Caco-2 (cell line): ENCODE data around the gene TSC22D1. TPM values are rescaled to one million over a fixed set of nuclear protein-coding genes. Genes with fewer than 3 reads are reported as not detected.

Experiments used
- BruUV-seq: library from RNA; stranded (reverse); fragments of 400-500 nt; replicated peaks from 2 replicates; lab custom pipeline; 2021; lab: Mats Ljungman, UMichigan
- CTCF ChIA-PET: fragments of 300-600 bp; sonication (Branson Sonifier 250); formaldehyde crosslinking; loops from one replicate; lab custom pipeline; 2022; ENCODE audit warnings: antibody characterized with exemption; lab: Charles Lee
- POLR2A ChIA-PET: fragments of 300-600 bp; sonication (Branson Sonifier 250); formaldehyde crosslinking; loops from one replicate; lab custom pipeline; 2022; ENCODE audit warnings: antibody characterized with exemption; lab: Charles Lee
- DNase-seq, 2 experiments: peaks; one replicate each; pipeline versions ENCODE4 v3.0.0 to v3.0.0-alpha.2; 2020 to 2022
- H3K27me3 ChIP-seq: replicated peaks from 2 replicates; pipeline ENCODE4 v1.6.0; 2011; ENCODE audit warnings: low read length; ENCODE audit not compliant: control insufficient read depth, insufficient read depth
- H3K36me3 ChIP-seq: 2 replicates; pipeline ENCODE4 v1.5.1; 2011; ENCODE audit warnings: low read length; ENCODE audit not compliant: control insufficient read depth, insufficient read depth
- H3K4me1 ChIP-seq: fragments of 250-450 bp; sonication (Bioruptor Pico); 2 replicates; pipeline ENCODE4 v1.5.1; 2020; ENCODE audit warnings: mild to moderate bottlenecking
- H3K4me3 ChIP-seq: 2 replicates; pipeline ENCODE4 v1.5.1; 2011; ENCODE audit warnings: low read depth, mild to moderate bottlenecking, control low read depth, low read length
- H3K9me3 ChIP-seq: fragments of 250-450 bp; sonication (Bioruptor Pico); 2 replicates; pipeline ENCODE4 v1.5.1; 2020; ENCODE audit warnings: mild to moderate bottlenecking, moderate library complexity
- H3K27ac Mint-ChIP-seq: one replicate; pipeline ENCODE4 v1.8.0; 2022; ENCODE audit warnings: mixed read lengths; ENCODE audit not compliant: unreplicated experiment
- H3K27me3 Mint-ChIP-seq: one replicate; pipeline ENCODE4 v1.8.0; 2022; ENCODE audit warnings: mixed read lengths; ENCODE audit not compliant: insufficient read depth, unreplicated experiment
- H3K36me3 Mint-ChIP-seq: one replicate; pipeline ENCODE4 v1.8.0; 2022; ENCODE audit warnings: mild to moderate bottlenecking, mixed read lengths; ENCODE audit not compliant: insufficient read depth, unreplicated experiment
- H3K4me1 Mint-ChIP-seq: one replicate; pipeline ENCODE4 v1.8.0; 2022; ENCODE audit warnings: low read depth, mixed read lengths; ENCODE audit not compliant: unreplicated experiment
- H3K4me3 Mint-ChIP-seq: one replicate; pipeline ENCODE4 v1.8.0; 2022; ENCODE audit warnings: mild to moderate bottlenecking, moderate library complexity, mixed read lengths; ENCODE audit not compliant: unreplicated experiment
- H3K9me3 Mint-ChIP-seq: one replicate; pipeline ENCODE4 v1.8.0; 2022; ENCODE audit warnings: mixed read lengths; ENCODE audit not compliant: unreplicated experiment
- CTCF ChIP-seq, 2 experiments: fragments of 200-600 bp in 1 of 2; IDR thresholded peaks; 1 replicate in 1 of 2; 2 replicates in 1 of 2; pipeline versions ENCODE4 v1.5.1 to v1.8.0; 2011 to 2022; ENCODE audit warnings: antibody characterized with exemption in 1 of 2, control low read depth in 1 of 2, inconsistent platforms in 1 of 2, low read depth in 1 of 2, low read length in 1 of 2, mild to moderate bottlenecking in 1 of 2, moderate library complexity in 1 of 2; ENCODE audit not compliant: insufficient read depth in 1 of 2, severe bottlenecking in 1 of 2, unreplicated experiment in 1 of 2
- intact Hi-C: fragments of 100-400 bp; cut with micrococcal nuclease; formaldehyde crosslinking; loops from one replicate; pipeline ENCODE4 v1.10.0; 2022; ENCODE audit not compliant: unreplicated experiment
- total RNA-seq: library from RNA; stranded (reverse); gene quantifications from 2 replicates; pipeline ENCODE4 v1.2.3, GENCODE V29; 2022

TSC22D1 gene
- total RNA-seq, 1 experiment from 2014 or later: 159 TPM

GRCh38 chr13:44546164-44546563 lies 30.0 kb downstream of the TSC22D1 start:
- TF ChIP-seq CTCF (IDR thresholded peaks at IDR 0.05; ENCODE audit: insufficient read depth in 1 of 2, low read depth in 1 of 2, low read length in 1 of 2, severe bottlenecking in 1 of 2, unreplicated experiment in 1 of 2): no peak
- no peaks in the 10 kb centered on the region for H3K9me3 Mint-ChIP-seq
- Histone ChIP-seq H3K4me3 (no peak overlapping the region), H3K27me3 (no peaks in the 10 kb centered on the region), H3K9me3 (no peaks in the 10 kb centered on the region), H3K36me3 (no peaks in the 10 kb centered on the region), H3K4me1 (peaks cover 4% of the 10 kb centered on the region; the same call in 1 of the 2 replicates)
- no peaks in the 10 kb centered on the region for H3K27me3 Mint-ChIP-seq
- H3K27ac Mint-ChIP-seq: no peak overlapping the region
- ChIA-PET POLR2A (no interaction called here), CTCF (no interaction called here)
- H3K4me3 Mint-ChIP-seq: no peak overlapping the region
- no TSS peak for BruUV-seq
- H3K4me1 Mint-ChIP-seq: no peaks in the 10 kb centered on the region
- intact Hi-C loops: no loop called here
- H3K36me3 Mint-ChIP-seq: no peaks in the 10 kb centered on the region
- DNase-seq: no peak

- Mint-ChIP-seq H3K4me1 (no peaks in the 10 kb centered on the region), H3K9me3 (no peaks in the 10 kb centered on the region), H3K27me3 (no peaks in the 10 kb centered on the region), H3K36me3 (no peaks in the 10 kb centered on the region), H3K4me3 (no peak overlapping the region), H3K27ac (no peak overlapping the region)
- ChIA-PET POLR2A (no interaction called here), CTCF (no interaction called here)
- Histone ChIP-seq H3K4me3 (no peak overlapping the region), H3K36me3 (no peaks in the 10 kb centered on the region), H3K9me3 (no peaks in the 10 kb centered on the region), H3K27me3 (no peaks in the 10 kb centered on the region), H3K4me1 (peaks cover 4% of the 10 kb centered on the region; the same call in 1 of the 2 replicates)
- no peak for TF ChIP-seq CTCF (IDR thresholded peaks at IDR 0.05; ENCODE audit: insufficient read depth in 1 of 2, low read depth in 1 of 2, low read length in 1 of 2, severe bottlenecking in 1 of 2, unreplicated experiment in 1 of 2)
- no peak for DNase-seq
- intact Hi-C loops: no loop called here
- BruUV-seq: no TSS peak
These were observed 32.8 kb downstream of the TSC22D1 start for GRCh38 chr13:44543369-44543768.

DNA sequence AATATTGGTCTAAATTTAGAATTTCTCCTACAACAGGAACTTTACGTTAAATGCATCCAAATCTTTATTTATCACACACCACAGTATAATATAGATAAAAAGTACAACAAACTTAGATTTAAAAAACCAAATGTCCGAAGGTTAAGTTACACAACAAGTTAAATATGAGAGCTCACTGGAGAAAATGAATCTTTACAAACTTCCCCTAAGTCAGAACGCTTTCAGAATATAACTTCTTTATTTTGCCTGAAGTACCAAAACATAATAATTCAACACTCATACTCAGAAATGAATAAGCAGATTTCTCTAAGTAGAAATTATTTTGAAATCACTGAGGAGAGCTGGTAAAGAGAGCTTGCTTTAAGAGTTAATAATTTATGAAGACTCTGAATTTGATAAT lies 33.8 kb downstream of the TSC22D1 start:
- H3K4me1 Mint-ChIP-seq: no peaks in the 10 kb centered on the region
- no peaks in the 10 kb centered on the region for H3K27me3 ChIP-seq
- no peaks in the 10 kb centered on the region for H3K36me3 Mint-ChIP-seq
- no peak for TF ChIP-seq CTCF (IDR thresholded peaks at IDR 0.05; ENCODE audit: insufficient read depth in 1 of 2, low read depth in 1 of 2, low read length in 1 of 2, severe bottlenecking in 1 of 2, unreplicated experiment in 1 of 2)
- ChIA-PET POLR2A (no interaction called here), CTCF (no interaction called here)
- BruUV-seq: no TSS peak
- no peaks in the 10 kb centered on the region for H3K27me3 Mint-ChIP-seq
- H3K9me3 Mint-ChIP-seq: no peaks in the 10 kb centered on the region
- H3K4me3 ChIP-seq: no peak overlapping the region
- H3K4me1 ChIP-seq: peaks cover 4% of the 10 kb centered on the region; the same call in 1 of the 2 replicates
- H3K27ac Mint-ChIP-seq: no peak overlapping the region
- H3K36me3 ChIP-seq: no peaks in the 10 kb centered on the region
- DNase-seq: no peak
- H3K9me3 ChIP-seq: no peaks in the 10 kb centered on the region
- intact Hi-C loops: no loop called here
- no peak overlapping the region for H3K4me3 Mint-ChIP-seq
